ENCODE measurements around the gene JAK3. TPM values are rescaled to one million over a fixed set of nuclear protein-coding genes. Genes with fewer than 3 reads are reported as not detected.
A peak's percentile ranks its signal among the peaks of the same experiment; 100 is the strongest.

The JAK3 gene
- total and polyA plus RNA-seq, 2 of the 13 experiments (the other 11 are each of a cell fraction or from before 2014, with no cell fraction given), result 3.4 to 18.6 TPM

- TF ChIP-seq, protein P1, sequence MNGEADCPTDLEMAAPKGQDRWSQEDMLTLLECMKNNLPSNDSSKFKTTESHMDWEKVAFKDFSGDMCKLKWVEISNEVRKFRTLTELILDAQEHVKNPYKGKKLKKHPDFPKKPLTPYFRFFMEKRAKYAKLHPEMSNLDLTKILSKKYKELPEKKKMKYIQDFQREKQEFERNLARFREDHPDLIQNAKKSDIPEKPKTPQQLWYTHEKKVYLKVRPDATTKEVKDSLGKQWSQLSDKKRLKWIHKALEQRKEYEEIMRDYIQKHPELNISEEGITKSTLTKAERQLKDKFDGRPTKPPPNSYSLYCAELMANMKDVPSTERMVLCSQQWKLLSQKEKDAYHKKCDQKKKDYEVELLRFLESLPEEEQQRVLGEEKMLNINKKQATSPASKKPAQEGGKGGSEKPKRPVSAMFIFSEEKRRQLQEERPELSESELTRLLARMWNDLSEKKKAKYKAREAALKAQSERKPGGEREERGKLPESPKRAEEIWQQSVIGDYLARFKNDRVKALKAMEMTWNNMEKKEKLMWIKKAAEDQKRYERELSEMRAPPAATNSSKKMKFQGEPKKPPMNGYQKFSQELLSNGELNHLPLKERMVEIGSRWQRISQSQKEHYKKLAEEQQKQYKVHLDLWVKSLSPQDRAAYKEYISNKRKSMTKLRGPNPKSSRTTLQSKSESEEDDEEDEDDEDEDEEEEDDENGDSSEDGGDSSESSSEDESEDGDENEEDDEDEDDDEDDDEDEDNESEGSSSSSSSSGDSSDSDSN (CRISPR knock-in tag; IDR thresholded peaks at IDR 0.05), result no peak
- TF ChIP-seq RNF2 (conservative IDR thresholded peaks at IDR 0.05; ENCODE audit: low read depth) (no peak), CENPT (CRISPR knock-in tag; IDR thresholded peaks at IDR 0.05; ENCODE audit: low read depth) (no peak), ZNF768 (CRISPR knock-in tag; IDR thresholded peaks at IDR 0.05) (peak; percentile 87), ZNF367 (CRISPR knock-in tag; IDR thresholded peaks at IDR 0.05; ENCODE audit: borderline replicate concordance) (no peak), ZNF33B (CRISPR knock-in tag; IDR thresholded peaks at IDR 0.05) (no peak)
Measured at GRCh38 chr19:17871032-17871877, 23.5 kb upstream of the JAK3 start (continued).

DNA sequence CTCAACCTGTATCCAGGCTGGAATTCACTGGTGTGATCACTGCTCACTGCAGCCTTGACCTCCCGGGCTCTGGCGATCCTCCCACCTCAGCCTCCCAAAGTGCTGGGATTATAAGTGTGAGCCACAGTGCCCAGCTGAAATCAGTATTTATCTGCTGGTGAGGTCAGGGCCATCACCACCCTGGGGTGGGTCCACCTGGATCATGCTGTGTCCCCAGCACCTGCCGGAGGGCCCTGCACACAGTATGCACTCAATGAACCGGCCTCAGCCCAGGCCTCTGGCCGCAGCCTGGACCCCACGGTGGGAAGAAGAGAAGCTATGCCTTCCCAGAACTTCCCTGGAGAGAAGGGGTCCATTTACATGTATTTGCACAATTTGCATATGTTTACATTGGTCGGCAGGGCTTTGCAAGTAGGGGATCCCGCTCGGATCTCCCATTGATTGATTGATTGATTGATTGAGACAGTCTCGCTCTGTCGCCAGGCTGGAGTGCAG, 21.4 kb upstream of the JAK3 start:
- ChIA-PET POLR2A (interaction anchor here (4.3 kb wide), 1 partner anchor 10 kb away, joined by 26 read pairs; the partner anchor contains the start of gene RPL18A), CTCF (ENCODE audit: low intra/inter-chr PET ratio, low total read pairs) (interaction anchor here (3.6 kb wide), 1 partner anchor 63 kb away, joined by 32 read pairs; the partner anchor contains the start of gene CCDC124)
- no peak overlapping the region for H3K4me3 ChIP-seq (replicated peaks in 1 of 3; ENCODE audit: insufficient read depth in 1 of 3, low read depth in 2 of 3, low read length in 3 of 3)
- no peaks in the 10 kb centered on the region for H3K79me2 ChIP-seq (ENCODE audit: insufficient read depth, low read length)
- ATAC-seq (no peak; the same call in 2 of the 3 replicates), FAIRE-seq (no peak), DNase-seq (ENCODE audit: low spot score) (no peak)
- H3K4me2 ChIP-seq (ENCODE audit: low read depth, low read length), result no peak overlapping the region
- no peak overlapping the region for H3K9ac ChIP-seq (ENCODE audit: insufficient read depth, low read depth, low read length)
- no peak overlapping the region for H3K27ac ChIP-seq (ENCODE audit: extremely low read length, insufficient read depth, low read length)
- H3K4me1 ChIP-seq (ENCODE audit: insufficient read depth, low read length), result peaks cover 43% of the 10 kb centered on the region
- no peaks in the 10 kb centered on the region for H3K9me3 ChIP-seq (ENCODE audit: low read length)
- H3K27me3 ChIP-seq (ENCODE audit: control insufficient read depth in 1 of 2, insufficient read depth in 2 of 2, low read length in 2 of 2), result peaks cover 6 to 31% of the 10 kb centered on the region in 2 experiments; a peak in 4 of 5 replicates
- 39% methylated on average over 5 of the region's 11 CpGs for WGBS (ENCODE audit: low lambda C conversion rate)
- TF ChIP-seq RARG (CRISPR knock-in tag; IDR thresholded peaks at IDR 0.05; ENCODE audit: low read depth) (no peak), ZFP36 (IDR thresholded peaks at IDR 0.05; ENCODE audit: borderline replicate concordance, low read depth, low read length, partially characterized antibody) (no peak)
- TF ChIP-seq, protein P2, sequence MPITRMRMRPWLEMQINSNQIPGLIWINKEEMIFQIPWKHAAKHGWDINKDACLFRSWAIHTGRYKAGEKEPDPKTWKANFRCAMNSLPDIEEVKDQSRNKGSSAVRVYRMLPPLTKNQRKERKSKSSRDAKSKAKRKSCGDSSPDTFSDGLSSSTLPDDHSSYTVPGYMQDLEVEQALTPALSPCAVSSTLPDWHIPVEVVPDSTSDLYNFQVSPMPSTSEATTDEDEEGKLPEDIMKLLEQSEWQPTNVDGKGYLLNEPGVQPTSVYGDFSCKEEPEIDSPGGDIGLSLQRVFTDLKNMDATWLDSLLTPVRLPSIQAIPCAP (CRISPR knock-in tag; IDR thresholded peaks at IDR 0.05; ENCODE audit: low read depth), result no peak
- TF ChIP-seq, protein P3, sequence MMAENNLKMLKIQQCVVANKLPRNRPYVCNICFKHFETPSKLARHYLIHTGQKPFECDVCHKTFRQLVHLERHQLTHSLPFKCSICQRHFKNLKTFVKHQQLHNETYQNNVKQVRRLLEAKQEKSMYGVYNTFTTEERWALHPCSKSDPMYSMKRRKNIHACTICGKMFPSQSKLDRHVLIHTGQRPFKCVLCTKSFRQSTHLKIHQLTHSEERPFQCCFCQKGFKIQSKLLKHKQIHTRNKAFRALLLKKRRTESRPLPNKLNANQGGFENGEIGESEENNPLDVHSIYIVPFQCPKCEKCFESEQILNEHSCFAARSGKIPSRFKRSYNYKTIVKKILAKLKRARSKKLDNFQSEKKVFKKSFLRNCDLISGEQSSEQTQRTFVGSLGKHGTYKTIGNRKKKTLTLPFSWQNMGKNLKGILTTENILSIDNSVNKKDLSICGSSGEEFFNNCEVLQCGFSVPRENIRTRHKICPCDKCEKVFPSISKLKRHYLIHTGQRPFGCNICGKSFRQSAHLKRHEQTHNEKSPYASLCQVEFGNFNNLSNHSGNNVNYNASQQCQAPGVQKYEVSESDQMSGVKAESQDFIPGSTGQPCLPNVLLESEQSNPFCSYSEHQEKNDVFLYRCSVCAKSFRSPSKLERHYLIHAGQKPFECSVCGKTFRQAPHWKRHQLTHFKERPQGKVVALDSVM (CRISPR knock-in tag; IDR thresholded peaks at IDR 0.05), result peak; percentile 92
- TF ChIP-seq, protein P4, sequence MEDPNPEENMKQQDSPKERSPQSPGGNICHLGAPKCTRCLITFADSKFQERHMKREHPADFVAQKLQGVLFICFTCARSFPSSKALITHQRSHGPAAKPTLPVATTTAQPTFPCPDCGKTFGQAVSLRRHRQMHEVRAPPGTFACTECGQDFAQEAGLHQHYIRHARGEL (CRISPR knock-in tag; IDR thresholded peaks at IDR 0.05), result no peak
- H3K36me3 ChIP-seq (replicated peaks in 1 of 2; ENCODE audit: control insufficient read depth in 1 of 2, insufficient read depth in 2 of 2, low read length in 2 of 2), result peaks cover 0 to 4% of the 10 kb centered on the region in 2 experiments; a peak in 2 of 5 replicates
- in situ Hi-C loops (cut with HindIII; ENCODE audit: extremely low pct_ligation_motif_present, low pct_unique_long_range_greater_than_20kb), result loop anchor here (5.0 kb wide), 2 partner anchors 63 to 123 kb away; partner anchors contain the start of gene CCDC124
- BruUV-seq (replicated peaks), result no TSS peak
- intact Hi-C loops (cut with micrococcal nuclease; ENCODE audit: unreplicated experiment), result no loop called here
- H4K20me1 ChIP-seq (ENCODE audit: insufficient read depth, low read length), result peaks cover 11% of the 10 kb centered on the region
- no peak overlapping the region for H2AFZ ChIP-seq (ENCODE audit: low read length)
